ENCODE results near the gene RALB. TPM values are rescaled to one million over a fixed set of nuclear protein-coding genes. Genes with fewer than 3 reads are reported as not detected.

RALB gene
- total and polyA plus RNA-seq, 2 of the 4 experiments (the other 2 are of a cell fraction): 53.6 to 54.7 TPM

DNA sequence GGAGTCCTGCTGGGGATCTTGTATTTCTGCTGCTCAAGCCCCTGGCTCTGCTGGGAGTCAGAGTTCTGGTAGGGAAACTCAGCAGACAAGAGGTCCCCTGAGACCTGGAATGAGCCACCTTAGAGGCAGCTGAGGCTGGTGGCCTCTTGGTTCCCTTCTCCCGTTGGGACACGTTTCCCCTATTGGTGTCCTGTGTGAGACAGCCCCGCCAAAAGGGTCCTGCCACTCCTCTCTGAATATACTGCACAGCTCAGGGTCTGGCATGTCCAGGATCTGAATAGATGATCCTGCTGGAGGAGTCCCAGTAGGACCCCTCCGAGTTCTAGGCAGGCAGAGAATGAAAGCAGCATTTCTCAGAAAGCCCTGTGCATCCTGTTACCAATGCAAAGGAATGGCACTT, 2.0 kb upstream of the RALB start:
- no peak overlapping the region for H3K27ac ChIP-seq (ENCODE audit: insufficient read depth, low read length)
- no peaks in the 10 kb centered on the region for H3K36me3 ChIP-seq (ENCODE audit: control insufficient read depth, insufficient read depth, low read length)
- H3K4me1 ChIP-seq (ENCODE audit: control insufficient read depth, insufficient read depth, low read length): peaks cover 6% of the 10 kb centered on the region; the same call in 1 of the 2 replicates
- no peak overlapping the region for H3K4me3 ChIP-seq (ENCODE audit: insufficient read depth, low read depth, low read length)
- no peak overlapping the region for H4K8ac ChIP-seq (ENCODE audit: low read depth in 2 of 2, low read length in 2 of 2)
- H4K91ac ChIP-seq (ENCODE audit: insufficient read depth, low read depth, low read length): no peak overlapping the region
- H3K27me3 ChIP-seq (ENCODE audit: control insufficient read depth, insufficient read depth, low read length): peaks cover 11% of the 10 kb centered on the region; the same call in 1 of the 2 replicates
- BruUV-seq (replicated peaks): no TSS peak
- no peak overlapping the region for H2BK120ac ChIP-seq (ENCODE audit: low read depth, low read length)
- H3K9ac ChIP-seq (ENCODE audit: low read depth, low read length): no peak overlapping the region
- H2BK15ac ChIP-seq (ENCODE audit: low read depth, low read length): no peak overlapping the region
- no peak overlapping the region for H2AK9ac ChIP-seq (replicated peaks; ENCODE audit: low read depth, low read length, poor library complexity)
- ChIA-PET POLR2A (ENCODE audit: unreplicated experiment) (no interaction called here), CTCF (no interaction called here)
- peaks cover 23% of the 10 kb centered on the region for H4K20me1 ChIP-seq (ENCODE audit: insufficient read depth, low read length)
- H2AK5ac ChIP-seq (ENCODE audit: low read depth, low read length): no peak overlapping the region
- H3K9me3 ChIP-seq (ENCODE audit: control insufficient read depth, insufficient read depth, low read length): no peaks in the 10 kb centered on the region
- in situ Hi-C loops (cut with MboI; ENCODE audit: low sequenced_read_pairs): no loop called here
- no peak overlapping the region for H2BK5ac ChIP-seq (ENCODE audit: low read depth, low read length, poor library complexity, severe bottlenecking)
- no peak overlapping the region for H3K4ac ChIP-seq (ENCODE audit: low read depth, low read length)
- no peak for DNase-seq
- no peak overlapping the region for H3K14ac ChIP-seq (replicated peaks; ENCODE audit: low read depth, low read length)
- TF ChIP-seq MXI1 (IDR thresholded peaks at IDR 0.05; ENCODE audit: borderline replicate concordance, low read depth, low read length): no peak
- TF ChIP-seq SMC3 (IDR thresholded peaks at IDR 0.05; ENCODE audit: low read depth, low read length): no peak
- TF ChIP-seq CHD1 (IDR thresholded peaks at IDR 0.05; ENCODE audit: low read depth, low read length): no peak
- TF ChIP-seq CEBPB (IDR thresholded peaks at IDR 0.05; ENCODE audit: low read depth, low read length): no peak
- TF ChIP-seq RAD21 (IDR thresholded peaks at IDR 0.05; ENCODE audit: low read length): no peak
- no peak for TF ChIP-seq CTCF (conservative IDR thresholded peaks at IDR 0.05; ENCODE audit: low read depth, low read length)
- no peak for TF ChIP-seq BHLHE40 (IDR thresholded peaks at IDR 0.05; ENCODE audit: low read depth, low read length)
- TF ChIP-seq POLR2A (IDR thresholded peaks at IDR 0.05; ENCODE audit: low read depth, low read length): no peak
- WGBS, 2 experiments (ENCODE audit: extremely low coverage in 2 of 2, insufficient read length in 1 of 2): 40% methylated on average over 1 of the region's 4 CpGs; no CpG with 5 or more reads in 1 of the 2 experiments
- no peak overlapping the region for H3K18ac ChIP-seq (ENCODE audit: low read depth, low read length)
- dilution Hi-C loops (cut with HindIII; ENCODE audit: low sequenced_read_pairs, unreplicated experiment): no loop called here
- no peak for ATAC-seq (ENCODE audit: low read depth)
- H3K4me2 ChIP-seq (ENCODE audit: low read depth, low read length): no peak overlapping the region
- peaks cover 8% of the 10 kb centered on the region; the same call in 1 of the 2 replicates for H3K9me1 ChIP-seq (ENCODE audit: insufficient read depth, low read length)
- H3K23ac ChIP-seq (ENCODE audit: low read depth, low read length): no peak overlapping the region
- intact Hi-C loops (cut with micrococcal nuclease): loop anchor here (5.0 kb wide), 1 partner anchor 427 kb away; no protein-coding TSS in a partner anchor
- no peak overlapping the region for H3K56ac ChIP-seq (ENCODE audit: extremely low read depth, insufficient read depth, low read length)
- H2AFZ ChIP-seq (replicated peaks; ENCODE audit: low read length, poor library complexity): no peak overlapping the region
- H2BK20ac ChIP-seq (ENCODE audit: low read depth, low read length): no peak overlapping the region
- H3K79me1 ChIP-seq (ENCODE audit: low read depth in 1 of 2, low read length in 2 of 2): peaks cover 4 to 24% of the 10 kb centered on the region in 2 experiments
- no peak overlapping the region for H4K5ac ChIP-seq (ENCODE audit: low read depth, low read length)
